Measurements from ENCODE around the gene TUBB.

TUBB gene

GRCh38 chr6:30683183-30683979 is 36.8 kb upstream of the TUBB start:
- Histone ChIP-seq H3K9me3 (ENCODE audit: insufficient read depth, low read depth, low read length) (no peaks in the 10 kb centered on the region), H3K4me1 (ENCODE audit: insufficient read depth, low read length) (peaks cover 38% of the 10 kb centered on the region), H3K27ac (ENCODE audit: low read depth, low read length) (peak overlapping the region; percentile 78; the same call in 1 of the 2 replicates), H3K27me3 (ENCODE audit: insufficient read depth, low read length) (no peaks in the 10 kb centered on the region), H3K36me3 (ENCODE audit: insufficient read depth, low read length) (peaks cover 7% of the 10 kb centered on the region), H3K4me3 (ENCODE audit: low read length) (peak overlapping the region; percentile 42), H3K9ac (ENCODE audit: low read depth, low read length) (peak overlapping the region; percentile 23; the same call in 1 of the 2 replicates)
- WGBS = 28% methylated on average over 7 of the region's 7 CpGs

DNA sequence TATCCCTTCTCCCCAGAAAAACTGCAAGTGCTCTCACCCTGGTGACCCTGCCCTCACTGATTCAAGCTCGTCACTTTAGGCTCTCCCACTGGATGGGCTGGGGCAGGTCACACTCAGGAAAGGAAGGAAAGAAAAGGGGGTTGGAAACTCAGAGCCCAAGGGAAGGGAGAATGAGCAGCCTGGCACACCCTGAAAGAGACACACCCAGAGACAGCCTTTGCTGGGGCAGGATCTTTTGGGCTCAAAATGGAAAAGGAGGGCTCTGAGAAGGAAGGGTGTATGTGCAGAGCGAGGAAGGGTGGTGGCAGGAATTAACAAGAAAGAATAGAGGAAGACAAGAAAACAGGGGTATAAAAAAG is 36.2 kb upstream of the TUBB start:
- peaks cover 38% of the 10 kb centered on the region for H3K4me1 ChIP-seq (ENCODE audit: insufficient read depth, low read length)
- no peak overlapping the region for H3K27ac ChIP-seq (ENCODE audit: low read depth, low read length)
- H3K9ac ChIP-seq (ENCODE audit: low read depth, low read length) = no peak overlapping the region
- no peaks in the 10 kb centered on the region for H3K9me3 ChIP-seq (ENCODE audit: insufficient read depth, low read depth, low read length)
- peak overlapping the region; percentile 42 for H3K4me3 ChIP-seq (ENCODE audit: low read length)
- 34% methylated on average over 2 of the region's 2 CpGs for WGBS
- H3K27me3 ChIP-seq (ENCODE audit: insufficient read depth, low read length) = no peaks in the 10 kb centered on the region
- peaks cover 3% of the 10 kb centered on the region; the same call in 1 of the 2 replicates for H3K36me3 ChIP-seq (ENCODE audit: insufficient read depth, low read length)

DNA sequence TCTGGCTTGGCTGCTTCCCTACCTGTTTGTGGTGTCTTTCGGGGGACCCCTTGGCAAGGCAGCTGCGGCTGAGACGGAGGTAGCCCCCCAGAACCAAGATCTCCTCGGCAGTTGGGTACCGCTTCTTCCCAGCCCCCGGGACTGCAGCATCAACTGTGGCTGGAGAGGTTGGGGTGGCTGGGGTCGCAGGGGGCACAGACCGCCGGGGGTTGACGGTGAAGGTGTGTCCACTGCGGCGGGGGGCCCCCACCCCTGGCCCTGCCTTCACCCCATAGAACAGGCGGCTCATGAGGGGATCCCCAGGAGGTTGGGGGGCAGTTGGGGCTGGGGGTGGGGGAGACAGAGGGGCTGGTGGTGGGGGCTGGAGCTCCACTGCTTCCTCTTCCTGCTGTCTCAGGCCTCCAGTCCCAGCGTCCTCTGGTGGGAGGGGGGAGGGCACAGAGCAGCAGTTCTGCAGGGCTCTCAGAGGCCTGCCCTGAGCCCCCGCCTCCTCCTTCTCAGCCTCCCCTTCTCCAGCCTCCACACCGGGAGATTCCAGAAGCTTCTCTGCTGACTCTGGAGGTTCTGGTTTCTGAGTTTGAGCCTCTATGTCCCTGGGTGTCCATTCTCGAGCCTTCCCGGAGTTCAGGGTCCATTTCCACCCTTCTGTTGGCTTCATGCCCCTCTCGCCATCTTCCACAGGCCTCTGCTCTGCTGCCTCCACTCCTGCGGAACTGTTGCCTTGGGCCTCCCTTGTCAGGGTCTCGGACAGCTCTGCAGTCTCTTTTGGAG is 35.6 kb upstream of the TUBB start:
- 61% methylated on average over 17 of the region's 21 CpGs for WGBS
- Histone ChIP-seq H3K9me3 (ENCODE audit: insufficient read depth, low read depth, low read length) (no peaks in the 10 kb centered on the region), H3K9ac (ENCODE audit: low read depth, low read length) (no peak overlapping the region), H3K4me1 (ENCODE audit: insufficient read depth, low read length) (peaks cover 37% of the 10 kb centered on the region), H3K36me3 (ENCODE audit: insufficient read depth, low read length) (peaks cover 3% of the 10 kb centered on the region; the same call in 1 of the 2 replicates), H3K4me3 (ENCODE audit: low read length) (peak overlapping the region; percentile 74), H3K27me3 (ENCODE audit: insufficient read depth, low read length) (no peaks in the 10 kb centered on the region), H3K27ac (ENCODE audit: low read depth, low read length) (no peak overlapping the region; the same call in 1 of the 2 replicates)

- H3K4me3 ChIP-seq (ENCODE audit: low read length) = peak overlapping the region; percentile 74
- H3K9ac ChIP-seq (ENCODE audit: low read depth, low read length) = 0 out of 2 replicates have a peak overlapping the region, but pooled peaks have one; percentile 3
- WGBS = 46% methylated on average over 29 of the region's 29 CpGs
- no peaks in the 10 kb centered on the region for H3K9me3 ChIP-seq (ENCODE audit: insufficient read depth, low read depth, low read length)
- H3K36me3 ChIP-seq (ENCODE audit: insufficient read depth, low read length) = peaks cover 2% of the 10 kb centered on the region; the same call in 1 of the 2 replicates
- H3K27ac ChIP-seq (ENCODE audit: low read depth, low read length) = no peak overlapping the region
- H3K27me3 ChIP-seq (ENCODE audit: insufficient read depth, low read length) = no peaks in the 10 kb centered on the region
- peaks cover 39% of the 10 kb centered on the region for H3K4me1 ChIP-seq (ENCODE audit: insufficient read depth, low read length)
These were observed 34.8 kb upstream of the TUBB start for GRCh38 chr6:30685157-30686008.

- Histone ChIP-seq H3K36me3 (ENCODE audit: insufficient read depth, low read length) (no peaks in the 10 kb centered on the region), H3K27ac (ENCODE audit: low read depth, low read length) (peak within 1 kb of the TSS; percentile 79), H3K9ac (ENCODE audit: low read depth, low read length) (peak within 1 kb of the TSS; percentile 80), H3K4me3 (ENCODE audit: low read length) (peak within 1 kb of the TSS; percentile 74), H3K27me3 (ENCODE audit: insufficient read depth, low read length) (no peaks in the 10 kb centered on the region), H3K4me1 (ENCODE audit: insufficient read depth, low read length) (peaks cover 42% of the 10 kb centered on the region), H3K9me3 (ENCODE audit: insufficient read depth, low read depth, low read length) (no peaks in the 10 kb centered on the region)
- WGBS = 1% methylated on average over 38 of the region's 41 CpGs
These were observed 33.9 kb upstream of the TUBB start, which contains the start of gene PPP1R18 for GRCh38 chr6:30686009-30686907. Gene PPP1R18 (minus strand): TSS chr6:30686645. CDS start chr6:30686018, 627 bp downstream.

GRCh38 chr6:30686908-30687658 is 33.1 kb upstream of the TUBB start:
- H3K9me3 ChIP-seq (ENCODE audit: insufficient read depth, low read depth, low read length) = no peaks in the 10 kb centered on the region
- H3K27me3 ChIP-seq (ENCODE audit: insufficient read depth, low read length) = no peaks in the 10 kb centered on the region
- peak overlapping the region; percentile 80 for H3K9ac ChIP-seq (ENCODE audit: low read depth, low read length)
- H3K36me3 ChIP-seq (ENCODE audit: insufficient read depth, low read length) = no peaks in the 10 kb centered on the region
- peak overlapping the region; percentile 79 for H3K27ac ChIP-seq (ENCODE audit: low read depth, low read length)
- under 1% methylated on average over 52 of the region's 52 CpGs for WGBS
- H3K4me3 ChIP-seq (ENCODE audit: low read length) = peak overlapping the region; percentile 74
- H3K4me1 ChIP-seq (ENCODE audit: insufficient read depth, low read length) = peaks cover 42% of the 10 kb centered on the region

DNA sequence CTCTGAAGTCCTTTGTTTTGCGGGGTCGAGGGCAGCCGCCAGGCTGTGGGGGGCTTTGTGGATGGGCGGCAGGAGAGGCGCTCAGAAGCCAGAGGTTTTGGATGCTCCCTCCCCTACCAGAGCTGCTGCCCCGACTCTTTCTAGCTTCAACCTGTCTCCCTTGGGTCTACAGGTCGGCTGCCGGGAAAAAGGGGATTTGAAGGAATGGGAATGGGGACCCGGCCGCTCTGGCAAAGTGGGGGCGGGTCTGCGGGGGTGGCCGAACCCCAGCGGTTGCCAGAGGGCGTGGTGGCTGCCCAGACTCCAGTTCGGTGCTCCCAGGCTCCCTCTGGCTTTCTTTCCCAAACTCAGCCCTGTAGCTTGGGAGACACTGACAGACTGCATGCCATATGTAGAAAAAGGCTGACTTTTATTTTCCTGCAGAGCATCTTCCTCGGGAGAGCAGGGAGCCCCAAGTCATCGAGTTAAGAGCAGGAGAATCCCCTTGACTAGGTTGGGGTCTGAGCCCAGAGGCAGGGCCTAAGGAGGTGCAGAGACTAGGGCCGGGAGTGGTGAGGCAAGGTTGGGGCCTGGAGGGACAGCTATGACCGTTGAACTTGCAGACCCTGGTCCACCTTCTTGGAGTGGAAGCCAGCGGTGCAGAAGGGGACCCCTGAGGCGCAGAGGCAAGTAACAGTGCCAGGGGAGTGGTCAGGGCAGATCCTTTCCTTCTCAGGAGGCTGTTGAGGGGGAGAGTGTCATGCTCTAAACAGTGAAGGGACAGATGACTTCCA is 32.3 kb upstream of the TUBB start:
- H3K36me3 ChIP-seq (ENCODE audit: insufficient read depth, low read length) = no peaks in the 10 kb centered on the region
- H3K4me3 ChIP-seq (ENCODE audit: low read length) = peak overlapping the region; percentile 74
- no peaks in the 10 kb centered on the region for H3K27me3 ChIP-seq (ENCODE audit: insufficient read depth, low read length)
- H3K27ac ChIP-seq (ENCODE audit: low read depth, low read length) = peak overlapping the region; percentile 79
- peaks cover 35% of the 10 kb centered on the region for H3K4me1 ChIP-seq (ENCODE audit: insufficient read depth, low read length)
- H3K9me3 ChIP-seq (ENCODE audit: insufficient read depth, low read depth, low read length) = no peaks in the 10 kb centered on the region
- H3K9ac ChIP-seq (ENCODE audit: low read depth, low read length) = peak overlapping the region; percentile 80
- WGBS = 21% methylated on average over 19 of the region's 22 CpGs

DNA sequence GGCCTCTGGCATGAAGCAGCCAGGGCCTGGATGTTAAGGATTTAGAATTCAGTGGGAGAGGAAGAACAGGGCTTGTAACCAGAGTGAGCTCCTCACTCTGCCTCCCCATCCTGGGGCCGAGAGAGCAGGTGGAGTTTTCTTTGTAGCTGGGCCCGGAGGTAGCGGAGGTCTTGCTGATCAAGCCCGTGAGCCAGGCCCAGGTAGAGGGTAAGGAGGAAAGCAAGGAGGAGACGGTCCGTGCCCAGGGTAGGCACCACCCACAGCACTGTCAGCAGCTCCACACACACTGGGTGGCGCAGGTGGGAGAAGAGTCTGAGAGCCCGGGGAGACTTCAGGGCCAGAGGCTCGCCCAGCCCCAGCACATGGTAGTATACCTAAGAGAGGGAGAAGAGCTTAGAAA is 31.6 kb upstream of the TUBB start:
- Histone ChIP-seq H3K36me3 (ENCODE audit: insufficient read depth, low read length) (no peaks in the 10 kb centered on the region), H3K9ac (ENCODE audit: low read depth, low read length) (no peak overlapping the region), H3K4me1 (ENCODE audit: insufficient read depth, low read length) (peaks cover 27% of the 10 kb centered on the region), H3K27ac (ENCODE audit: low read depth, low read length) (no peak overlapping the region), H3K4me3 (ENCODE audit: low read length) (no peak overlapping the region), H3K9me3 (ENCODE audit: insufficient read depth, low read depth, low read length) (no peaks in the 10 kb centered on the region), H3K27me3 (ENCODE audit: insufficient read depth, low read length) (no peaks in the 10 kb centered on the region)
- WGBS = 86% methylated on average over 8 of the region's 9 CpGs
